Endometrial microvascular endothelial cells (primary cell): Measurements from ENCODE around the gene IFITM5. TPM values are rescaled to one million over a fixed set of nuclear protein-coding genes. Genes with fewer than 3 reads are reported as not detected.
"Not testable (repeated sequence)": the region's sequence is repeated elsewhere in the genome, so short reads cannot be mapped to it uniquely, and the experiment has no call there.

Source experiments
- in situ Hi-C: cut with HindIII; loops from 2 replicates; pipeline ENCODE4 v1.10.0; 2017; ENCODE audit warnings: low sequenced_read_pairs, low pct_unique_long_range_greater_than_20kb; ENCODE audit errors: inconsistent ontology term
- total RNA-seq: library from RNA; depleted of rRNA; stranded (reverse); fragments of >200 nt; gene quantifications from one replicate; pipeline ENCODE4 v1.2.3, GENCODE V29; 2015; ENCODE audit errors: inconsistent ontology term

The IFITM5 gene
- total RNA-seq, 1 donor from 2014 or later, result not detected

DNA sequence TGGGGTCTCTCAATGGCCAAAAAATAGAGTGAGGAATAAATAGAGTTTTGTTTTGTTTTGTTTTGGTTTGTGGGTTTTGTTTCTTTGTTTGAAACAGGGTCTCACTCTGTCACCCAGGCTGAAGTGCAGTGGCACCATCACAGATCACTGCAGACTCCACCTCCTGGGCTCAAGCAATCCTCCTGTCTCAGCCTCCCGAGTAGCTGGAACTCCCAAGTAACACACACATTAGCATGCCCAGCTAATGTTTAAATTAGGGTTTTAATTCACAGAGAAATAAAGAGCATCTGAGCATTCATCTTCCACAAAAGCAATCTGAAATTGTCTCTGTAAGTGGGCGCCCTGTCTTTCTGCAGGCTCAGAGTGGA lies 30.5 kb upstream of the IFITM5 start:
- in situ Hi-C loops, result no loop called here

DNA sequence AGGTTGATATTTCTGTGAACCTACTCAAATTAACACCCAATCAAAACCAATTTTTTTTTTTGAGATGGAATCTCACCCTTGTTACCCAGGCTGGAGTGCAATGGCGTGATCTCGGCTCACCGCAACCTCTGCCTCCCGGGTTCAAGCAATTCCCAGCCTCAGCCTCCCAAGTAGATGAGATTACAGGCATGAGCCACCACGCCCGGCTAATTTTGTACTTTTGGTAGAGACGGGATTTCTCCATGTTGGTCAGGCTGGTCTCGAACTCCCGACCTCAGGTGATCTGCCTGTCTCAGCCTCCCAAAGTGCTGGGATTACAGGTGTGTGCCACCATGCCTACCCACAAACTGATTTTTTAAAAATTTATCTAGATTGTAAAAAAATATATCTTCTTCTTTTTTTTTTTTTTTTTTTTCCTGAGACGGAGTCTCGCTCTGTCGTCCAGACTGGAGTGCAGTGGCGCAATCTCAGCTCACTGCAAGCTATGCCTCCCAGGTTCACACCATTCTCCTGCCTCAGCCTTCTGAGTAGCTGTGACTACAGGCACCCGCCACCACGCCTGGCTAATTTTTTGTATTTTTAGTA lies 29.3 kb upstream of the IFITM5 start:
- in situ Hi-C loops, result not testable (repeated sequence)

DNA sequence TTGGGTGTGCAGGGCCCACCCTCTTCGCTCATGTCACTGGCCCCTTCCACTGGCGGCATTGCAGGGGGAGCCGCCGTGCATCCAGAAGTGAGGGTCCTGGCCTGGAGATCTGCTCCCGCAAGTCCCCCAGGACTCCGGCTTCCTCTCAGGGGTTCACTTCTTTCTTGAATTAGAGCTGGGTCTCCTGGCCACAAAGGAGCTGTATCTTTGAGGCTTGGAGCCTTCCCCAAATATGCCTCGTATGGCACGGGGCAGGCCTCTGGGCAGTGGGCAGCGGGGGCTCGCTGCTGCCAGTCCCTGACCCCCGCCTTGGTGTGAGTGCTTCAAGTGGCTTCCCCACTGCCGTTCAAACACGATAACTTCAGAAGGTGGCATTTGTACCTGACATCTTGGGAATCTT lies 28.7 kb upstream of the IFITM5 start:
- in situ Hi-C loops, result no loop called here

DNA sequence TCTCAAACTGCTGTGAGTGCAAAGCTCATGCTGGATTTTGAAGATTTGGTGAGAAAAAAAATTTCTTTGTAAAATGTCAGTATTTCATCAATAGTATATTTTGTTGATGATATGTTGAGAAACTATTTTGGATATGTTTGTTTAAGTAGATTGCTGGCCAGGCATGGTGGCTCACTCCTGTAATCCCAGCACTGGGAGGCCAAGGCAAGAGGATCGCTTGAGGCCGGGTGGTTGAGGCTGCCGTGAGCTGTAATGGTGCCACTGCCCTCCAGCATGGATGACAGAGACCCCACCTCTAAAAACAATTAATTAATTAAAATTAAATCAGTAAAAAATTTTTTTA lies 28.2 kb upstream of the IFITM5 start:
- in situ Hi-C loops, result no loop called here

DNA sequence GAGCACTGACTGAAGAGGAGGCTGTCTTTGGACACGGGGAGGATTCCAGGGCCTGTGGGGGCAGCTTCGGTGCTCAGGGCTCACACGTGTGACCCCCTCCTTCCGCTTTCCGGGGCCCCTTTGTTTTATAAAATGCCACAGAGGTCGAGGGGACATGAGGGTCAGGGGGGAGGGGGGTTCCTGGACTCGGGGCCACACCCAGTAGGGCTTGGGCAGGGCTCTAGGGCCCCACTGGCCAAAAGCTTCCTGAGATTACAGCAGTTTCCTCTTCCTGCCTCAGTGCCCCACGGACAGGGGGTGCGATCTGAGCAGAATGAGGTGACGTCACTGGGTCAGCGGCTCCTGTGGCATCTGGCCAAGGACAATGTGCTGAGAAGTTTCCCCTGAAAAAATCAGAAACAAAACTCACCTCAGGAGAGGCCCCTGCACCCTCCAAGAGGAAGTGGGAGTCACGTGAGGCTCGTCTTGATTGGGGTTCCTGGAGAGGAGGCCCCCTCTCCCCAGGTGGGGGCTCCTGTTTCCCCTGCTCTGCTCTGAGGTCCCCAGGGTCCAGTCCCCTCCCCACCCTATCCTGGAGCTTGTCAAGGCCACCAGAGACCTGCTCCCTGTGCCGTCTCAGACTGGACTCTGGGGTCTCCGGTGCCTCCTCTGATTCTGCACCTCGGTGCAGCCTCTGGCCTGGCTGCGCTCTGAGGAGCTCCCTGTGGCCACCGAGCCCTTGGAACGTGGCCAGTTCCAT lies 27.7 kb upstream of the IFITM5 start:
- in situ Hi-C loops, result no loop called here

DNA sequence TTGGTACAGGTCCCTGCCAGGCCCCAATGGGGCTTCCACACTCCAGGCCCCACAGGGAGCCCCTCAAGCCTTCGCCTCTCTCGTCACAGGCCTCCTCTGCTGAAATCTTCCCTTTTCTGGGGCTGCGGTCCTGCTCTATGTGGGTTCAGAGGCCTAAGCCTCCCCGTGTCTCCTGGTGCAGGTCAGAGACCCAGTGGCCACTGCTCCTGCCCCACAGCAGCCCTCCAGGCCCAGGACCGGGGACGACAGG lies 27.2 kb upstream of the IFITM5 start:
- in situ Hi-C loops, result no loop called here

DNA sequence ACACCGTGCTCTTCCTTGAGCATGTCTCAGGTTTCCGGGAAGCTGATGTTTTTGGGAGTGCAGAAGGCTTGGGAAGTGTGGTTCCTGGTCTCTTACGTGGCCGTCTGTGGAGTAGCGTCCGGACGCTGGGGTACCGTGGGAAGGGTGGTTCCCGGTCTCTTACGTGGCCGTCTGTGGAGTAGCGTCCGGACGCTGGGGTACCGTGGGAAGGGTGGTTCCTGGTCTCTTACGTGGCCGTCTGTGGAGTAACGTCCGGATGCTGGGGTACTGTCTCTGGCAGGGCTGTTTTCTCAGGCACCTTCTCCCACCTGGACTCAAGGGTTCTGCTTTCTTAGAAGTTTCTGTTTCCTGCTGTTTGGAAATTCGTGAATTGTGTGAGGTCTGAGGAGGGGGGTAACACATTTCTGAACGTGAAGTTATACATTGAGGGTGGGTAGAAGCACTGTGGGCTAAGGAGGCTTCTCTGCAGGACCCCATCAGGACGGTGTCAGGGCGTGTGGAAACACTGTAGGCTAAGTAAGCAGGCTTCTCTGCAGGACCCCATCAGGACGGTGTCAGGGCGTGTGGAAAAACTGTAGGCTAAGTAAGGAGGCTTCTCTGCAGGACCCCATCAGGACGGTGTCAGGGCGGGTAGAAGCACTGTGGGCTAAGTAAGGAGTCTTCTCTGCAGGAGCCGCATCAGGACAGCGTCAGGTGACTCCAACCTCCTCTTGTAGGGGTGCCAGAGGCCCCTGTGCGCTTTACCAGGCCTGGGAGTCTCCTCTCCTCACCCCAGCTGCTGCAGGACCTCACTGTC lies 26.7 kb upstream of the IFITM5 start:
- in situ Hi-C loops, result no loop called here

DNA sequence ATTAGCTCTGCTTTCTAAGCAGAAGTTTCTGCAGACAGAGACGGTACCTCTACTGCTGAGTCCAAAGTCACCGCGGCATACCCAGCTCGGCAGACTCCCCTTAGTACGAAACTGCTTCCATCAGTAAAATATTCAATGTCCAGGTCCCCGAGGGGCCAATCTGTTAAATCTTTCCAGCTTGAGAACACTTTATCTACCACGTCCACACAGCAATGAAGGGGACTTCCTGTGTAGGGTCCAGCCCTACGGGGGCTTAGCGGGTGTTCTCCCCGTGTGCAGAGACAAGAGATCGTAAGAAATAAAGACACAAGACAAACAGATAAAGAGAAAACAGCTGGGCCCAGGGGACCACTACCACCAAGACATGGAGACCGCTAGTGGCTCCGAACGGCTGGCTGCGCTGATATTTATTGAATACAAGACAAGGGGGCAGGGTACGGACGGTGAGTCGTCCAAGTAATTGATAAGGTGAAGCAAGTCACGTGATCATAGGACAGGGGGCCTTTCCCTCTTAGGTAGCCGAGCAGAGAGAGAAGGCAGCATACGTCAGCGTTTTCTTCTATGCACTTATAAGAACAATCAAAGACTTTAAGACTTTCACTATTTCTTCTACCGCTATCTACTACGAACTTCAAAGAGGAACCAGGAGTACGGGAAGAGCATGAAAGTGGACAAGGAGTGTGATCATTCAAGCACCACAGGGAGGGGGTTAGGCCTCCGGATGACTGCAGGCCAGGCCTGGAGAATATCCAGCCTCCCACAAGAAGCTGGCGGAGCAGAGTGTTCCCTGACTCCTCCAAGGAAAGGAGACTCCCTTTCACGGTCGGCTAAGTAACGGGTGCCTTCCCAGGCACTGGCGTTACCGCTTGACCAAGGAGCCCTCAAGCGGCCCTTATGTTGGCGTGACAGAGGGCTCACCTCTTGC lies 25.5 kb upstream of the IFITM5 start:
- in situ Hi-C loops, result not testable (repeated sequence)

DNA sequence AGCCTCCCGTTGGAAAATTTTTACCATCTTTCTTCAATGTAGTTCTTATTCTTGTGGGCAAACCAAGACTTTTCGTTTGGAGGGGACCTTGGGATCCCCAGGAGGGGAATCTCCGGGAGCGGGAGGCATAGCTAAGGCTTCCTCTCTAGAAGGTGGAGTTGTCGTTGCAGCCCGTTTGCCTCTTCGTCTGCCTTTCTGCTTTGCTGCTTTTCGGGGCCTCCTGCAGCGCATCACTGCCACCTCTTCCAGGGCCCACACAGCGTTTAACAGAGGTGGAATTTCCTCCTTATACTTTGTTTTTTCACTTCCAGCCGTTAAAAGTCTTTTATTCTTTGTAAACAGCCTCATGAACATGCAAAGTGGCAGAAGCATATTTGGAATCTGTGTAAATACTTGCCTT lies 24.8 kb upstream of the IFITM5 start:
- in situ Hi-C loops, result no loop called here

DNA sequence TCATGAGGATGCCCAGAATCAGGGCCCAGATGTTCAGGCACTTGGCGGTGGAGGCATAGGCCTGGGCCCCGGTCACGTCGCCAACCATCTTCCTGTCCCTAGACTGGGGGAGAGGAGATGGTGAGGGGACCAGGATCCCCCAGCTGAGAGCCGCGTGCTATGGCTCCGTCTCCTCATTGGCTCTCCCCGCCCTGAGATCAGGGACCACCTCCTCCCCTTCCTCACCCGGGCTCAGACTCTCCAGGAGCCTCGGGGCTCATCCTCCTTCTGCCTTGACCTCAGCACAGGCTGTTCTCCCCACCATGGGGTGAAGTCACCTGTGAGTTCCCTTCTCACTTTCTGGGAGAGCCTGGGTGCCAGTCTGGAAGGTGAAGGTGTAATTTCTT lies 20.6 kb upstream of the IFITM5 start:
- in situ Hi-C loops, result not testable (repeated sequence)

DNA sequence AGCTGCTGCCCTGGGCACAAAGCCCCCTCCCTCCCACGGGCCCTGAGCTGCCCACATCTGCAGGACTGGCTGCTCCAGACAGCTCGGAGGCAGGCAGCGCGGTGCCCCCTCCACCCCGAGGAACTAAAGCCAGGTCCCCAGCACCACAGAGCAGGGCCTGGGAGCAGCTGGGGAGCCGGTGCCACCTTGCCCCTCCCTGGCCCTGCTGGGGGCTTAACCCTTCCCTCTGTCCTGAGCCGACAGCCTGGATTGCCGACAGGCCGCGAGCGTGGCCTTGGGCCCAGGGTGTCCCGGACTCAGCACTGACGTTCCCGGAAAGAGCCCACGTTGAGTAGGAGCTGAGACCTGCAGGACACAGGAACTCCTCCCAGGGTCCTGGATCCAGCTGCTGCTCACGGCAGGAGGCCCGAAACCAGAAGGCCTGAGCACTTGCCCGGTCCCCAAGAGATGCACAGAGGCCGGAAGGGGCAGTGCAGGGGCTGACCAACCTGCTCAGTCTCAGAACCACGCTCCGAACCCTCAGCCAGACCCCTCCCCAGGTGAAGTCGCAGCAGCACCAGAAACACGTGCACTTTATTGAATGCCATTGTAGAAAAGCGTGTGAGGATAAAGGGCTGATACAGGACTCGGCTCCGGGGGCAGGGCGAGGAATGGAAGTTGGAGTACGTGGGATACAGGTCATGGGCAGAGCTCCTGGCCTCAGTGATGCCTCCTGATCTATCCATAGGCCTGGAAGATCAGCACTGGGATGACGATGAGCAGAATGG lies 20.0 kb upstream of the IFITM5 start:
- in situ Hi-C loops, result not testable (repeated sequence)

DNA sequence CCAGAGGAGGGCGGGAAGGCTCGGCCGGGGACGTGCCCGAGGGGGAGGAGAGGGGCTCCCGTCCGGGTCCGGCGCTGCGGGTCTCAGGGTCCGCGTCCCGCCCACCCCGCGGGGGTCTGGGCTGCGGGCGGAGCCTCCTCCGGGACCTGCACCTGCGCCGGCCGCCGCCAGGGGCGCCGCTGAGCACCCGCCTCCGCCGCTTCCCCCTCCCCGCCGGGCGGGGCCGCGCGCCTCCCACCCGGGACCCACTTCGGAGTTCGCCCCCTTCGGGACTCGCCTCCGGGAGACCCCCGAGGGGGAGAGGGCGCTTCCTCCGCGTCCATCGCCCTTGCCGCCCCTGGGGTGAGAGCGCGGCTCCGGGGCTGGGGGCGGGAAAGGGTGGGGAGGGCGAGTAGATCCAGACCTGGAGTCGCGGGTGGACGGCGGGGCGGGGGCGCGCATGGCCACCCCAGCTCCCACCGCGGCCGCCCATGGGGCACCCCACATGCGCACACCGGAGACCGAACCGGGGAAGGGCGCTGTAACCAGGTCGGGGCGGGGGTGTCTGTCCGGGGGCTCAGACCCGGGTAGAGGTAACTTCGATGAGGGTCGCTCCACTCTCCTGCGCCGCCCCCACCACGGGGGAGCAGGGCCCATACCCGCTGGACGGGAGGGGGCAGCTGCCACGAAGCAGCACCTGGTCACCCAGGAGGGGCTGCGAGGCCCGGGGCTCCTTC lies 19.2 kb upstream of the IFITM5 start:
- in situ Hi-C loops, result not testable (repeated sequence)

DNA sequence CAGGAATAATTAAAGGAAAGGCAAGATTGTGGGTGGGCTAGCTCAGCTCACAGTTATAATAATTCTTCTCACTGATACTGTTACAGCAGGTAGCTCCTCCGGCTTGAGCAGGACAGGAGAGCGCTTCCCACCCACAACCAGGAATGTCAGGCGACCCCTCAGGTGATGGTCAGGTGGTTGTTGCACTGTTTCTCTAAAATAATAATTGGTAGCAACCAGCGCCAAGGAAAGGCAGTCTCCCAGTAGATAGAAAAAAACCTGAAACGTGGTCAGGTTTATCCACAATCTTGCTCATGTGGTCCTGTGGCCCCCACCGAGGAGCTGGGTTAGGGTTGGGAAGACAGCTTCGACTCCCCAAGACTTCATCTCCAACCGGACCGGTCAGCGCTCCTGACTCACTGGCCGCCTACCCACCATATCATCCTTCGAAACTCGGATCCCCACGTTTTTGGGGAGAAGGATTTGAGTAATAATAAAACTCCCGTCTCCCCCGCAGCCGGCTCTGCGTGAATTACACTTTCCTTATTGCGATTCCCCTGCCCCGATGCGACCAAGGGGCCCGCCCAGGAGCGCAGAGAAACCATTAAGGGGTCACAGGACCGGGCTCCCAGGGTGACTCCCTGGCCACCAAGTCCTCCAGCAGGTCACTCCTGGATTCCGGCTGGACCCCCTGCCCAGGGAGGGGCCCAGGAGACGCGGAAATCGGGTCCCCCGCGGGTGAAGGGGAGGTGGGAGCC lies 18.5 kb upstream of the IFITM5 start:
- in situ Hi-C loops, result not testable (repeated sequence)

DNA sequence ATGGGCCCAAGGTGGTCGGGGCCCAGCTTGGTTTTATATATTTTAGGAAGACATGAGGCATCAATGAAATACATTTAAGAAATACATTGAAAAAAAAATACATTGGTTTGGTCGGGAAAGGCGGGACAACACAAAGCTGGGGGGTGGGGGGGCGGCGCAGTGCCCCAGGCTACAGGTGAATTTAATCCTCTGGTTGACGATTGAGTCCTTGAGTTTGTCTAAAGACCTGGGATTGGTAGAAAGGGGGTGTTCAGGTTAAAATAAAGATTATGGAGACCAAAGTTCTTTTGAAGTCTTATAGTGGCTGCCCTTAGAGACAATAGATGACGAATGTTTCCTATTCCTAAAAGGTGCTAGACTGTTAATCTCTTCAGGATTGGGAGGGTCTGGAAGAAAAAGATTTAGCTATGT lies 17.6 kb upstream of the IFITM5 start:
- in situ Hi-C loops, result no loop called here

DNA sequence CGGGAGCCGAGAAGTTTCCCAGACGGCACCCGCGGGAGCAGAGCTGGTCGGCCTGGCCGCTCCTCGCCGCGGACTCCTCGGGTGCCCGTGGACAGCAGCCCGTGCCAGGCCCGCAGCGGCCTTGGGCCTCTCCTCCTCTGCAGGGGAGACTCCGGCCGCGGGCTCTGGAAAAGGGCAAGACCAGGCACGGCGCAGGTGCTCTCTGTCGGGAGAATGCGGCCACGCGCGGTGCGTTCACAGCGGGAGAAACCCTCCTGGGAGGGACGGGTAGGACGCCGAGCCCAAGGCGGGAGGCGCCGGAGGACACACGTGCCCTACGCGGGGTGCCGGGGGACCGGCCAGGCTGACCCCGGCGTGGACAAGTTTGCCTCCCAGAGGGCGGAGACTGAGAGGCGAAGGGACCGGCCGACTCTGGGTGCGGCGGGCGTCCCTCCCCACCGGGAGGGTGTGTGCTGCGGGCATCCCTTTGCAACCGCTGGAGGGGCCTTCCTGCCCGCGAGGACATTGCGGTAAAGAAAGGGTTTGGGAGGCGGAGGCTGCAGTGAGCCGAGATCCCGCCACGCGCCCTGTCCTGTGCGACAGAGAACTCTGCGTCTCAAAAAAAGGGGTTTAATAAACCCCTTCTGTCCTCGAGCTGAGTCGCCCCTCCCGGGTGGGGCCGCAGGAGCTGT lies 16.8 kb upstream of the IFITM5 start:
- in situ Hi-C loops, result no loop called here

DNA sequence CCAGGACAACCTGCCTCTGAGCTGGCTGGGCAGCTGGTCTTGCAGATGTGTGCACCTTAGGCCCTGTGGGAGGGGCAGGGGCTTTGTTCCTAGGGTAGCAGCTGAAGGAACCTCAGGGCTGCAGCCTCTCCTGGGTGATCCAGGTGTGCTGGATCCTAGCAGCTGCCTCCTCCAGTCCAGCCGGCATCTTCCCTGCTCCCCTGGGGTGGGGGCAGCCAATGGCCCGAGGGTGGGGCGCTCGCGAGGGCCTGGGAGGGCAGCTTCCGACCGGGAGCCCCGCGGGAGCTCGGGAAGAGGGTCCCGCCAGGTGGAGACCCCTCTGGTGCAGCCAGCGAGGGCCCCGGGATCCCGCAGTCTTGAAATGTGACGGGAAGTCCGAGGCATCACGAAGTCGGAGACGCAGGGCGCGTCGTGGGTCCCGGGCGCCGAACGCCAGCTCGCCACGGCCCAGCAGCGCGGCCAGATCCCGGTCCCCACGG lies 16.2 kb upstream of the IFITM5 start:
- in situ Hi-C loops, result no loop called here

DNA sequence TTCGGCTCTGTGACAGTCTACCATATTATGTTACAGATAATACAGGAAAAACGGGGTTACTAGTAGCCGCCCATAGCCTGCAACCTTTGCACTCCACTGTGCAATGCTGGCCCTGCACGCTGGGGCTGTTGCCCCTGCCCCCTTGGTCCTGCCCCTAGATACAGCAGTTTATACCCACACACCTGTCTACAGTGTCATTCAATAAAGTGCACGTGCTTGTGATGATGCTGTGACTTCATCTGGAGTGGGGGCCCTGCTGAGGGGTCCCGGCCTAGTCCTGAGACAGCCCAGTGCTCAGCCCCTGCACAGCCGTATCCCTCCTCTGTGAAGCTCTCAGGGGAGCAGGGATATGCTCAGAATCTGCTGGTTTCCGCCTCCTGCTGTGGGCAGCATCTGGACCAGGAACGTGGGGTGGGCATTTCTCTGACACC lies 15.7 kb upstream of the IFITM5 start:
- in situ Hi-C loops, result no loop called here
